PC-3 (cell line): Measurements from ENCODE around the gene SMYD3. TPM values are rescaled to one million over a fixed set of nuclear protein-coding genes. Genes with fewer than 3 reads are reported as not detected.

Experiments
- ATAC-seq: fragments of 200-7000 bp; cut with Tn5 transposase; 2 replicates; pipeline ENCODE4 v1.9.1; 2020; ENCODE audit warnings: mild to moderate bottlenecking, moderate library complexity
- BruUV-seq: library from RNA; stranded (reverse); fragments of 400-500 nt; replicated peaks from 2 replicates; lab custom pipeline; 2021; lab: Mats Ljungman, UMichigan
- CTCF ChIA-PET: fragments of 300-600 bp; sonication (Branson Sonifier 250); formaldehyde crosslinking; loops from one replicate; lab custom pipeline; 2022; ENCODE audit warnings: antibody characterized with exemption; lab: Charles Lee
- POLR2A ChIA-PET: fragments of 300-600 bp; sonication (Branson Sonifier 250); formaldehyde crosslinking; loops from one replicate; lab custom pipeline; 2022; ENCODE audit warnings: antibody characterized with exemption; ENCODE audit not compliant: unreplicated experiment; lab: Charles Lee
- DNase-seq: peaks from one replicate; pipeline ENCODE4 v3.0.0-alpha.2; 2015
- H2AFZ ChIP-seq: fragments of 300-600 bp; sonication (generic); 2 replicates; pipeline ENCODE4 v1.6.0; 2016; ENCODE audit warnings: antibody characterized with exemption, low read length
- H3F3A ChIP-seq: fragments of 300-600 bp; sonication (generic); one replicate; pipeline ENCODE4 v1.6.0; 2017; ENCODE audit warnings: antibody characterized with exemption, low read length, control low read depth, mild to moderate bottlenecking; ENCODE audit not compliant: unreplicated experiment
- H3K27ac ChIP-seq: fragments of 300-600 bp; sonication (generic); 2 replicates; pipeline ENCODE4 v1.5.1; 2016; ENCODE audit warnings: mild to moderate bottlenecking, low read length
- H3K27me3 ChIP-seq: fragments of 300-600 bp; sonication (generic); 2 replicates; pipeline ENCODE4 v1.6.1; 2016; ENCODE audit warnings: low read length, mixed read lengths
- H3K36me3 ChIP-seq: fragments of 300-600 bp; sonication (generic); 2 replicates; pipeline ENCODE4 v1.6.1; 2016; ENCODE audit warnings: low read depth, mixed run types, low read length, mixed read lengths
- H3K4me1 ChIP-seq: fragments of 300-600 bp; sonication (generic); 2 replicates; pipeline ENCODE4 v1.5.1; 2016; ENCODE audit warnings: low read length; ENCODE audit not compliant: insufficient read depth
- H3K4me2 ChIP-seq: fragments of 300-600 bp; sonication (generic); 2 replicates; pipeline ENCODE4 v1.6.0; 2016; ENCODE audit warnings: low read length
- H3K4me3 ChIP-seq: fragments of 300-600 bp; sonication (generic); 2 replicates; pipeline ENCODE4 v1.5.1; 2016; ENCODE audit warnings: mild to moderate bottlenecking, low read length, mixed read lengths
- H3K79me2 ChIP-seq: fragments of 300-600 bp; sonication (generic); 2 replicates; pipeline ENCODE4 v1.6.1; 2017; ENCODE audit warnings: low read length, mixed read lengths
- H3K9ac ChIP-seq: fragments of 300-600 bp; sonication (generic); 2 replicates; pipeline ENCODE4 v1.6.0; 2016; ENCODE audit warnings: mild to moderate bottlenecking, low read length
- H3K9me2 ChIP-seq: fragments of 300-600 bp; sonication (generic); replicated peaks from 2 replicates; pipeline ENCODE4 v1.6.1; 2016; ENCODE audit warnings: mixed run types, low read length, mixed read lengths
- H3K9me3 ChIP-seq: fragments of 300-600 bp; sonication (generic); 2 replicates; pipeline ENCODE4 v1.6.1; 2016; ENCODE audit warnings: low read length, mixed read lengths
- H4K20me1 ChIP-seq: fragments of 300-600 bp; sonication (generic); 2 replicates; pipeline ENCODE4 v1.6.1; 2016; ENCODE audit warnings: low read length, mixed read lengths
- EZH2 ChIP-seq: fragments of 300-600 bp; sonication (generic); IDR thresholded peaks from one replicate; pipeline ENCODE4 v1.6.1; 2017; ENCODE audit warnings: antibody characterized with exemption, mild to moderate bottlenecking, low read length; ENCODE audit not compliant: unreplicated experiment
- EZH2phosphoT487 ChIP-seq: fragments of 300-600 bp; sonication (generic); IDR thresholded peaks from 2 replicates; pipeline ENCODE4 v1.6.1; 2018; ENCODE audit warnings: mild to moderate bottlenecking, antibody characterized with exemption, low read length, borderline replicate concordance
- intact Hi-C: fragments of 100-400 bp; cut with micrococcal nuclease; formaldehyde crosslinking; loops from 2 replicates; pipeline ENCODE4 v1.9.0; 2023
- total RNA-seq: library from RNA; depleted of rRNA; stranded (reverse); fragments of >200 nt; gene quantifications from 2 replicates; pipeline ENCODE4 v1.2.3, GENCODE V29; 2014
- TF ChIP-seq, protein P1 (sequence below): fragments of 300-600 bp; sonication (generic); conservative IDR thresholded peaks from 2 replicates; pipeline ENCODE4 v1.5.1; 2017; ENCODE audit warnings: antibody characterized with exemption, low read depth, mild to moderate bottlenecking, low read length

SMYD3 gene
- total RNA-seq, 1 experiment from 2014 or later = 33.0 TPM

DNA sequence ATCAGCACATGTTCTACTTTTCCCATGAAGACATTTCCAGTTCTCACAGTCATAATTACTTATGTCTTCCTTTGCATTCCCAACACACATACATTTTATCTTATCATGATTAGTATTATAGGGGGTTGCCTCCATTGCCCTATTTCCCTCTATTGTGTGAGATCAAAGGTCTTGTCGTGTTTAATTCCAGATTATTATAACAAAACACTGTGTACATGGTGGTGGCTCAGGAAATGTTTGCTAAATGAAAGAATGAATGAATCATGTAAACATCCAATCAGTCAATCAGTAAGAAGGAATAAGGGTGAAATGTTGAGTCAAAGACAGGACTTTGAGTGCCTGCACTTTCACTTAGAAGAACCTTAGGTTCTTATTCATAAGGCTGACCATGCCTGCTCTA is 376.0 kb downstream of the SMYD3 start:
- no peak for ATAC-seq
- Histone ChIP-seq H3K27ac (no peak overlapping the region), H3K4me3 (no peak overlapping the region), H3K4me1 (no peaks in the 10 kb centered on the region), H3K9me2 (no peaks in the 10 kb centered on the region), H3K79me2 (no peaks in the 10 kb centered on the region), H3K9me3 (no peaks in the 10 kb centered on the region), H3F3A (no peaks in the 10 kb centered on the region), H3K4me2 (no peak overlapping the region), H3K27me3 (no peaks in the 10 kb centered on the region), H2AFZ (no peak overlapping the region), H3K9ac (no peak overlapping the region), H4K20me1 (no peaks in the 10 kb centered on the region), H3K36me3 (no peaks in the 10 kb centered on the region)
- ChIA-PET POLR2A (no interaction called here), CTCF (no interaction called here)
- BruUV-seq = no TSS peak
- intact Hi-C loops = no loop called here
- TF ChIP-seq EZH2phosphoT487 (no peak), EZH2 (no peak)
- TF ChIP-seq, protein P1, sequence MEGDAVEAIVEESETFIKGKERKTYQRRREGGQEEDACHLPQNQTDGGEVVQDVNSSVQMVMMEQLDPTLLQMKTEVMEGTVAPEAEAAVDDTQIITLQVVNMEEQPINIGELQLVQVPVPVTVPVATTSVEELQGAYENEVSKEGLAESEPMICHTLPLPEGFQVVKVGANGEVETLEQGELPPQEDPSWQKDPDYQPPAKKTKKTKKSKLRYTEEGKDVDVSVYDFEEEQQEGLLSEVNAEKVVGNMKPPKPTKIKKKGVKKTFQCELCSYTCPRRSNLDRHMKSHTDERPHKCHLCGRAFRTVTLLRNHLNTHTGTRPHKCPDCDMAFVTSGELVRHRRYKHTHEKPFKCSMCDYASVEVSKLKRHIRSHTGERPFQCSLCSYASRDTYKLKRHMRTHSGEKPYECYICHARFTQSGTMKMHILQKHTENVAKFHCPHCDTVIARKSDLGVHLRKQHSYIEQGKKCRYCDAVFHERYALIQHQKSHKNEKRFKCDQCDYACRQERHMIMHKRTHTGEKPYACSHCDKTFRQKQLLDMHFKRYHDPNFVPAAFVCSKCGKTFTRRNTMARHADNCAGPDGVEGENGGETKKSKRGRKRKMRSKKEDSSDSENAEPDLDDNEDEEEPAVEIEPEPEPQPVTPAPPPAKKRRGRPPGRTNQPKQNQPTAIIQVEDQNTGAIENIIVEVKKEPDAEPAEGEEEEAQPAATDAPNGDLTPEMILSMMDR = no peak
- DNase-seq = no peak

DNA sequence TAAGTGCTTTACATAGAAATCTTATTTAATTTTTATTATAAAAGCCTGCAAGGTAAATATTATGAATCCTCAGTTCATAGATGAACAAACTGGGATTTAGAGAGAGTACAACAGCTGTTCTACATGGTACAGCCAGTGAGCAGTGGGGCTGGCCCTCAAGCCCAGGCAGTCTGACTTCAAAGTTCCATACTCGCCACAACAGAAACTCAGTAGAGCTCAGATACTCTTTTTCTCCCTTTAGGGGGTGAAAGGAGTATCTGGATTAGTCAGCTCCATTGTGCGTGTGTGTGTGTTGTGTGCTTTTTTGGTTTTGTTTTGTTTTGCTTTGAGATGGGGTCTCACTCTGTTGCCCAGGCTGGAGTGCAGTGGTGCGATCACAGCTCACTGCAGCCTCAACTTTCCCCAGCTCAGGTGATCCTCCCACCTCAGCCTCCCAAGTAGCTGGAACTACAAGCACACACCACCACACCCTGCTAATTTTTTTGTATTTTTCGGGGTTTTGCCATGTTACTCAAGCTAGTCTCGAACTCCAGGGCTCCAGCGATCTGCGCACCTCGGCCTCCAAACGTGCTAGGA is 378.5 kb downstream of the SMYD3 start:
- Histone ChIP-seq H3K27me3 (no peaks in the 10 kb centered on the region), H3K9me2 (no peaks in the 10 kb centered on the region), H3K36me3 (no peaks in the 10 kb centered on the region), H3K79me2 (no peaks in the 10 kb centered on the region), H3K9me3 (no peaks in the 10 kb centered on the region), H3F3A (no peaks in the 10 kb centered on the region), H4K20me1 (no peaks in the 10 kb centered on the region), H2AFZ (no peak overlapping the region), H3K4me1 (no peaks in the 10 kb centered on the region), H3K4me2 (no peak overlapping the region), H3K9ac (no peak overlapping the region), H3K4me3 (no peak overlapping the region), H3K27ac (no peak overlapping the region)
- ATAC-seq (no peak), DNase-seq (no peak)
- ChIA-PET CTCF (no interaction called here), POLR2A (no interaction called here)
- no peak for TF ChIP-seq EZH2
- TF ChIP-seq, protein P1 = no peak
- TF ChIP-seq EZH2phosphoT487 = no peak
- no TSS peak for BruUV-seq
- intact Hi-C loops = no loop called here

GRCh38 chr1:246126580-246126979 is 380.5 kb downstream of the SMYD3 start:
- Histone ChIP-seq H3F3A (no peaks in the 10 kb centered on the region), H3K4me1 (no peaks in the 10 kb centered on the region), H3K27ac (no peak overlapping the region), H3K4me2 (no peak overlapping the region), H3K9ac (no peak overlapping the region), H4K20me1 (no peaks in the 10 kb centered on the region), H3K9me2 (no peaks in the 10 kb centered on the region), H3K79me2 (no peaks in the 10 kb centered on the region), H2AFZ (no peak overlapping the region), H3K36me3 (no peaks in the 10 kb centered on the region), H3K4me3 (no peak overlapping the region), H3K9me3 (no peaks in the 10 kb centered on the region), H3K27me3 (no peaks in the 10 kb centered on the region)
- TF ChIP-seq EZH2 = no peak
- TF ChIP-seq EZH2phosphoT487 = no peak
- TF ChIP-seq, protein P1 = no peak
- POLR2A ChIA-PET = interaction anchor here (1.0 kb wide), 1 partner anchor 29 kb away, joined by 5 read pairs; no protein-coding TSS in a partner anchor
- intact Hi-C loops = no loop called here
- ATAC-seq = no peak
- no TSS peak for BruUV-seq
- CTCF ChIA-PET = no interaction called here
- DNase-seq = no peak
